ENCODE data around the gene TSEN15.
A peak's percentile ranks its signal among the peaks of the same experiment; 100 is the strongest.
"Not testable (repeated sequence)": the region's sequence is repeated elsewhere in the genome, so short reads cannot be mapped to it uniquely, and the experiment has no call there.

TSEN15 gene

GRCh38 chr1:184053881-184054280, 2.4 kb downstream of the TSEN15 start:
- DNase-seq (ENCODE audit: low read depth in 2 of 2) = no peak

GRCh38 chr1:184056921-184057555, 5.5 kb downstream of the TSEN15 start:
- DNase-seq (ENCODE audit: low read depth in 2 of 2) = no peak

DNA sequence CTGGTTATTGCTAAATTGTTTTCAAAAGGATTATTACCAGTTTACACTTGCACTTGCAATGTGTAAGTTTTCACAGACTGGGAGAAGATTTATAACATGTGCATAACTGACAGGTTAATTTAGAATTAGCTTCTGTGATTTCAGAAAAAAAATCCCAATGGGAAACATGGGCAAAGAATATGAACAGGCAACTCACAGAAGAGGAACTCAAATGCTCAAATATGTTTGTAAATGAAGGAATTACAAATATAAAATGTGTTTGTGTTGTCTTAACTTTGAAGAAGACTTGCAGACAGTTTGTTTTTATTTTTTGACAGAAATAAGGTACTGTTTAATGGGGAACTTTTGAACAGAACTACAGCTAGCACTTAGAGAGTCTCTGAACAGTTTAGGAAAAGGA, 8.4 kb downstream of the TSEN15 start:
- DNase-seq (ENCODE audit: low read depth in 2 of 2) = no peak

GRCh38 chr1:184060316-184060715, 8.8 kb downstream of the TSEN15 start:
- no peak for DNase-seq (ENCODE audit: low read depth in 2 of 2)

DNA sequence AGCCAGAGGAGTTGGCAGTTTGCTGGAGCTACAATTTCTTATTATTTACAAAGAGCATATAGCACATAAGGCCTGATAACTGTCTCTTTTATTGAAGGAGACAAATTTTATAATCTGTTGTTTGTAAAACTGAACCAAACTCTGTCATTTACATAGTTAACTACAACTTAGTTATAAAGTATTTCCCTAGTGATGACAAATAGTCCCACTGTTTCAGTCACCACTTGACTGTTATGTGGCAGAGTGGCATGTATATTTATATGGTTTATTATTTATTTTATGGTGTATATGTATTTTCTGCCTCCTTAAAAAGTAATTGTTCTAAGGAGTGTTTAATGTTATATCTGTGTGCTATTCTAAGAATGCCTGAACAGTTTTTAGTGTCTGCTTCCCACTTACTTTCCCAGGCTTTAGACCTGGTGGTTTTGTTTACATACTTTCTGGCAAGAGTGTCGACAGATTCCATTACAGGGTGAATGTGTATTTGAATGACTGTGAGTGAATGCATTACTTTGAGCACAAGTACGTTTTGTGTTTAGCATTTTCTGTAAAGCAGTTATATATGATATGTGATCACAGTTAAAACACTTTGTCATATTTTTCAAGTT, 10.0 kb downstream of the TSEN15 start:
- DNase-seq (ENCODE audit: low read depth in 2 of 2) = no peak

- no peak for DNase-seq (ENCODE audit: low read depth in 2 of 2)
Measured at GRCh38 chr1:184062640-184063286, 11.2 kb downstream of the TSEN15 start.

DNA sequence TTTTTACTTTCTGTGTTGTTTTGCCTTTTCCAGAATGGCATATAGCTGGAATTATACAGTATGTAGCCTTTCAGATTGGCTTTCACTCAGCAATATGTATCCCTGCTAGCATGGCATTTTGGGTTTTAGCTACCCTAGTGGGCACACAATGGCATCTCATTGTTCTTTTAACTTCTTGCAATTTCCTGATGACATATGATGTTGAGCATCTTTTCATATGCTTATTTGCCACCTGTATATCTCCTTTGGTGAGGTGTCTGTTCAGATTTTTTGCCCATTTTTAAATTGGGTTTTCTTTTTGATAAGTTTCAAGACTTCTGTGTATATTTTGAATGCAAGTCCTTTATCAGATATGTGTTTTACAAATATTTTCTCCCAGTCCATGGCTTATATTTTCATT, 14.0 kb downstream of the TSEN15 start:
- DNase-seq (ENCODE audit: low read depth in 2 of 2) = no peak

- no peak for DNase-seq (ENCODE audit: low read depth in 2 of 2)
Measured at GRCh38 chr1:184068354-184068753, 16.8 kb downstream of the TSEN15 start.

DNA sequence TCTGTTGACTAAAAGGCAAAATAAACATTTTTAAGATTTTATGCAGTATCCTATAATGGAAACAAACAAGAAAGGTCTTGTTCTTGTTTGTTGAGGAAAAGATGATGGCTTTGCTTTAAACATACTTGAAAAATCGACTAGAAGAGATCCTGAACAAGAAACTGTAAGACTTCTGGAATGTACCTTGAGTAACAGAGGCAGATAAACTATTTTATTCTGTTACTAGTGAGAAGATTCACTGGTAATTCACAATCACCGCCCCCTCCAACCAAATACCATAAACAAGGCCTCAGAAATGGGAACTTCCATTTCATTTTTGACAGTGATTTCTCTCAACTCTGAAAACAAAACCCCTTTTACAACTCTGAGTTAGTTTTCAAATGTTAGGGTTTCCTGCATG, 18.1 kb downstream of the TSEN15 start:
- DNase-seq (ENCODE audit: low read depth in 2 of 2) = no peak

- no peak for DNase-seq (ENCODE audit: low read depth in 2 of 2)
Measured at GRCh38 chr1:184072376-184072775, 20.8 kb downstream of the TSEN15 start.

DNA sequence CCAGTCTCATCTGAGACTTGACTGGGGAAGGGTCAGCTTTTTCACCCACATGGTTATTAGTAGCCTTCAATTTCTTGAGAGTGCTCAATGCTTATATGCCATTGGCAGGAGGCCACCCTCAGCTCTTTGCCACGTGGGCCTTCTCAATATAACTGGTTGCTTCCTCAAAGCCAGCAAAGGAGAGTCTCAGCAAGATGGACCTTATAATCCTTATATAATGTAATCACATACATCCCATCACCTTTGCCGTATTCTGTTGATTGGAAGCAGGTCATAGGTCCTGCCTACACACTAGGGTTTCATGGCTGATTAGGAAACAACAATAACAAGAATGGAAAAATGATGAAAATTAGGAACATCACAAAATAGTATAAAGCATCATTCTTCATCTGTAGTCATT, 22.9 kb downstream of the TSEN15 start:
- no peak for DNase-seq (ENCODE audit: low read depth in 2 of 2)

DNA sequence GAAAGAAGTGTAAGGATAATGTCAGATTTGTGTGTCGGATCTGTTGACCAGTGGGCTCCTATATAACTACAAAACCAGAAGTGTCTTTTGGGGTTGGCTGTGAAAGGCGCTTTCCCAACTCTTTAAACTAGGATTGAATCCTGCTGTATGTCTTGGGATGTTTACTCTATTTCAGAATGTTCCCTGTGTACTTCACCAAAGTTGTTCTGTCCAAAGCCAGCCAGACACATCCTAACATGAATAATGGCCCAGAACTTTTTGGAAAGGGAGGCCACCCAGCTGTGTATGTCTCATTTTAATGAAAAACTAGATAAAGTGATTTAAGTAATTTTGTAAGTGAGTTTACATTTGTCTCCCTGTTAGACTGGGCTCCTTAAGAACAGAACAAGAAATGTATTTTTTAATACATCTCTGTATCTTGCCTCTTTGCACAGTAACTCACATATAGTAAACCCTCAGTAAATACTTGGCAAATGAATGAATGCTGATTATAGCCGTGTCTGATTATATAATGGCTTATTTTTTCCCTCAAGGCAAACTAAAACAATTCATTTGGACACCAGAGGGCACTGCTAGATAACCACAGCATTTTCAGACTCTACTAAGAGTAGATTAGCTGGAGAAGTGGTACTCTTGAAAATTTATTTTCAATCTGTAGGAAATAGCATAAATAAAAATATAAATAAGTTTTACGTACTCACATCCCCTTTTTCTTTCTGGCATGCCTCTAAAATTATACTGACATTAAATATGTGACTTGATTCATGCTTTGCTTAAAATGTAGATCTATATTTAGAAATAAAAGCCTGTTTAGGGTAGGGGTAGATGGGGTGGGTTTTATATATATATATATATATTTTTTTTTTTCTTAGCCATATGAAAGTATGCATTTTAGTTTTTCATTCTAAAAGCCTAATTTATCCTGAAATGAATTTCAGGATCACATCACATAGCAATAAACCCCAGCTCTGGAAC, 23.8 kb downstream of the TSEN15 start:
- DNase-seq (ENCODE audit: low read depth in 2 of 2) = no peak

GRCh38 chr1:184078564-184079249, 27.2 kb downstream of the TSEN15 start:
- peak in 1 of 2 donors; percentile 2 for DNase-seq (ENCODE audit: low read depth in 2 of 2)

- no peak for DNase-seq (ENCODE audit: low read depth in 2 of 2)
Measured at GRCh38 chr1:184080309-184080708, 28.8 kb downstream of the TSEN15 start.

DNA sequence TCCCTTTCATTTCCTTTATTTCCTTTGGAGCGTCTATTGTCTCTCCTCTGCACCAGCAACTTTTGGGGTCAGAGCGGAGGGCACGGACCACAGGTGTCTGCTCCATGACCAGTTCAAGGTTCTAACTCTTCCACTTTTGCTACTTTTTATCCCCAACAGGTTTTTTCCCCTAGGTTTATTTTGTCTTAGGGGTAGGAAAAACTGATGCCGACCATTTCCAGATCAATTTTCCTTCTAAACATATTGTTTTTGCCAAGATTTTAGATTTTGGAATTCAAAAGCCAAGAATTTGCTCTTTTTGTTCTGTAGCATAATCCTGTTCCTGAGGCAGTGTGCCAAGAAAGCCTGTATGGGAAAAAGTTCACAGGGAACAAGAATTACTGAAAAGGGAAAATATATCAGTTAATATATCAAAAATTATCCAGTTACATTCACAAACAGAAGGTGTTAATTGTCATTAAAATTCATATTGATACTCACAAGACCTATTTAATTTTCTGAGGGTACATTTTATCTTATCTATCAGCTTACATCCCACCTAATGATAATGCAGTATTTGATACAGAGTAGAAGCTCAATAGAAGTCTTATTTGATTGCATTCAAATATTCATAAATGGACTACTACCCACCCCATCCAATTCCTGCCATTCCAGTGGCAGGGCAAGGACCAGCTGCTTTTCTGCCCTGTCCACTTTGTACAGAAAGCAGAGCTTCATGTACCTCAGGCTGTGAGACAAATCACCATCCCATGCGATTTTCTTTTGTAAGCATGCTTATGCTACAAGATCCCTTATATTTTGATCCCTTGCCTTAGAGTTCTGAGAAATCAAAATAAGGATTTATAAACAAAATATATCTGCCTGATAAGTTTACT, 31.2 kb downstream of the TSEN15 start:
- no peak for DNase-seq (ENCODE audit: low read depth in 2 of 2)

DNA sequence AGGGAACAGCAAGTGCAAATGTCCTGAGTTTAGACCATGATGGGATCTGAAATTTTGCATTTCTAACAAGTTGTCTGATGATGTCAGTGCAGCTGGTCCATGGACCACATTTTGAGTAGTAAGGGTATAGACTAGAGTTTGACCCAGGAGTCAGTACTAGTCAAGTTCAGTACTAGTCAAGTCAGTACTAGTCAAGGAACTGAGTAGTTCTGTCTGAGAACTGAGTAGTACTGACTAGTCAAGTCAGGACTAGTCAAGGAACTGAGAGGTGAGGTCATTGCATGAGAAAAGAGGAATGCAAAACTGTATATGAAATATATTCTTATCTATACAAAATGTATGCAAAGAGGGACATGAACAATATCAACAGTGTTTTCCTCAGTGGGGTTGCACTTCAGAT, 34.1 kb downstream of the TSEN15 start:
- DNase-seq (ENCODE audit: low read depth in 2 of 2) = no peak

- no peak for DNase-seq (ENCODE audit: low read depth in 2 of 2)
Measured at GRCh38 chr1:184088037-184088436, 36.5 kb downstream of the TSEN15 start.

DNA sequence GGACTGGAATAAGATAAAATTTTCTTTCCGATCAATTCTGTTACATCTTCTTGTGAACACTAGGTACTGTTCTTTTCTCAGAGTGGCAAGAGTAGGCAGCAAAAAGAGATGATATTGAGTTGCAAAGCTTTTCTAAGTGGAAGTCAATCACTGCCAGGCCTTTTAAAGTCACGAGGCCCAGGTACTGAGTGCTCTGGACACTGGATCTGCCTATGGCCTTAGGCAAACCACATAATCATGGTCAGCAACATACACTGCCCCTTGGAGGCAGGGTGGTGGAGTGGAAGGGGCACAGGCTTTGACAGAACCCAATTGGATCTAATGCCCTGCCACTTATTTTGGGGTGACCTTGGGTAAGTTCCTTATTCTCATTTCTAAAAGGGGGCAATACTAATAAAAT, 41.5 kb downstream of the TSEN15 start:
- DNase-seq (ENCODE audit: low read depth in 2 of 2) = no peak

DNA sequence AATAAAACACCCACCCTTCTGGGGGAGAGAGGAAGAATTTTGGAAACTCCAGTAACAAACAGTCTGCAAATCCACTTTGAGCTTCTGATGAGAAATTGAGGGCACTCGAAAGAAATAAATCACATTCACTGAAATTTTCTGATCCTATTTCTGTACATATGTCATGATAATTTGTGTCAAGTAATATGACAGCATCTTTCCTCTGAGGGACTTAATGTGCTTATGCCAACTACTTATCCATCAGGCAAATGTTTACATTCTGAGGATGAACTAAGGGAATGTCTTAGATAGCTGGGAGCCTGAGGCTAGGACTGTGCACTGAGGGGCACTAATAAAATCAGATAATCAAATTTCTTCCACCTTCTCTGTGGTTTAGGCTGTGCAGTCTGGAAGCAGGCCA, 44.5 kb downstream of the TSEN15 start:
- no peak for DNase-seq (ENCODE audit: low read depth in 2 of 2)

GRCh38 chr1:184096580-184096979, 45.0 kb downstream of the TSEN15 start:
- not testable (repeated sequence) for DNase-seq (ENCODE audit: low read depth in 2 of 2)

DNA sequence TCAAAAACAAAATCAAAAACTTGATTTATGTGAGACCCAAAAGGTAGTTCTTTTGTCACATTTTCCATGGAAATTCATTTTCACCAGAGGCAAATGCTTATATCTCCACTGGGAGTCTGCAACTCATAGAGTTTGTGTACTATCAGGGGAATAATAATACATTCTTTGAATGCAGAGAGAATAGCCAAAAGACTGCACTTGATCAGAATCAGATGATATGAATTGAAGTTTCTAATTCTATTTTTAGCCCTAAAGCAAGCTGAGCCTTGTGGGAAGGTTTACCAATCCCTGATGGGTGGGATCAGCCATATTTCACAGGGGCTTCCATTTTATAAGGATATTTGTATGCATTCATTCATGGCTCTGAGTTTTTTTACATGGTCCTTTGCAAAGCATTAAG, 49.6 kb downstream of the TSEN15 start:
- no peak for DNase-seq (ENCODE audit: low read depth in 2 of 2)
